Endometrial microvascular endothelial cells (primary cell): Measurements from ENCODE around the gene VBP1. TPM values are rescaled to one million over a fixed set of nuclear protein-coding genes. Genes with fewer than 3 reads are reported as not detected.
"Not testable (repeated sequence)": the region's sequence is repeated elsewhere in the genome, so short reads cannot be mapped to it uniquely, and the experiment has no call there.

Source experiments
- in situ Hi-C: cut with HindIII; loops from 2 replicates; pipeline ENCODE4 v1.10.0; 2017; ENCODE audit warnings: low sequenced_read_pairs, low pct_unique_long_range_greater_than_20kb; ENCODE audit errors: inconsistent ontology term
- total RNA-seq: library from RNA; depleted of rRNA; stranded (reverse); fragments of >200 nt; gene quantifications from one replicate; pipeline ENCODE4 v1.2.3, GENCODE V29; 2015; ENCODE audit errors: inconsistent ontology term

Gene VBP1
- 70.3 TPM for total RNA-seq

DNA sequence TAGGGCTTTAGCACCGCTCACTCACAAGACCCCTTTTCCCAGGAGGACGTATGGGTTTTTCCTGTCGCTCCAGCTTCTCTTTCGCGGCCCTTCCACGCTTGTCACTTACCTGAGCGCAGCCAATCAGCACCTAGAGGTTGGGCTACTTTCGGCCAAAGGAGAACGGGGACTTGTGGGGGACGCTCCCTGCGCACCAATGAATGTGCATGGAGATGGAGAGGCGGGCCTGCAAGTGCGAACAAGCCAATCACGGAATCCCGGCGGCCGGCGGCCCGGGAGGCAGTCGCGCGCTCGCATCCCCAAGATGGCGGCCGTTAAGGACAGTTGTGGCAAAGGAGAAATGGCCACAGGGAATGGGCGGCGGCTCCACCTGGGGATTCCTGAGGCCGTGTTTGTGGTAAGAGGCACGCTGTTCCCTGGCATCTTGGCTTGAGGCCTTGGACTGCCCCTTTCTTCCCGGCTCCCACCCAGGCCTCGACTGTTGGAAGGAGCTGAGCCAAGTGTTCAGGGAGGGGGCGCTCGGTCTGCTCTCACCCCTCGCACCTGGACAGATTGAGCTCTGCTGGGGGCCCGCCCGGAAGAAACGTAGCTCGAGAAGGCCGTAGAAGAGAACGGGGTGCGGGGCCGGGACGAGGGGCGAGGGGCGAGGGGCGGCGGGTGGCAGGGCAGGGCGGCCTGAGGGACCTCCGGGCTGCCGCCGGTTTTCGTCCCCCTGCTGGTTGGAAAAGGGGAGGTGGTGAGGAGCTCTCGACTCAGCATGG is at the start of gene VBP1:
Gene VBP1, plus strand, starts transcription at position 282 of the 761 bp plus-strand sequence. Its CDS starts 23 bp downstream, at position 305.
- in situ Hi-C loops: no loop called here

DNA sequence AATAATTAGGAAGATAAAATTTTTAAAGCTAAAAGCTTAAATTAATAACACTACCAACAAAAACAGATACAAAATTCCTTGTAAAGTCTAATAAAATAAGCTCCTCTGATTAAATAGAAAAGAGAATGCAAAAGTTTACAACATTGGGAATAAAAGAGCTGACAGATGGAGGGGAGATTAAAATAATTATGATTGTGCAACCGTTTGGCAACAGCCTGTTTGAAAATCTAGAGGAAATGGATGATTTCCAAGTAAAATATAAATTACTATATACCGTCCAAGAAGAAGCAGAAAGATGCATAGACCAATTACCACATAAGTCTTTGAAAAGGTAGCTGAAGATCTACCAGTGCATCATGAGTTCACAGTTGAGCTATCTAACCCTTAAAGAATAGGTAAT is 46.4 kb upstream of the VBP1 start:
- in situ Hi-C loops: no loop called here

DNA sequence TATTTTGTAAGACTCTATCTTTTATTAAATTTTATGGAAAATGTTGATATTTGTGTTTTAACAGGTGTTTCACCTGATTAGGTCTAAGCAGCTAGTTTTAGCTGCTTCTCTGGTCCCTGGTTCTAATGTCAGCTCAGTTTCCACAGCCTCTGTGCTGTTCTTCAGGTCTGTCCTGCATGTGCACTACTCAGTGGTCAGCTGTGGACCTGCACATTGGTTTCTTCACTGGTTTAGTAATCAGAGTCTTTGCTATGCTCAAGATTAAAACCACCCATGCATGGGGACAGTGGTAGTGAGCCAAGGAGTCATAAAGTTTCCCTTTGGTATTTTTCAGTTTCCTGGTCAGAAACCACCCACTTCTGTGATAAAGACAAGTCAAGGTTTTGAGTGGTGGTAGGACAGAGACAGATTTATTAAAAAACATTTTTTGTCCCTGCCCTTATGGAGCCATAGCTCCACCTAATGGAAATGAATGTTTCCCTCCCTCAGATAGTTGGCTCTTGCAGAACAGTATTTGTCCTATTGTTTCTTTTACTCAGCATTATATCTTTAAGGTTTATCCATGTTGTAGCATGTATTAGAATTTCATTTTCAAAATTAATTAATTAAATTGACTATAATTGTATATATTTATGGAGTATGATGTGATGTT is 36.8 kb upstream of the VBP1 start:
- in situ Hi-C loops: no loop called here

- in situ Hi-C loops: no loop called here
These were observed 27.5 kb upstream of the VBP1 start for GRCh38 chrX:155188786-155189185.

DNA sequence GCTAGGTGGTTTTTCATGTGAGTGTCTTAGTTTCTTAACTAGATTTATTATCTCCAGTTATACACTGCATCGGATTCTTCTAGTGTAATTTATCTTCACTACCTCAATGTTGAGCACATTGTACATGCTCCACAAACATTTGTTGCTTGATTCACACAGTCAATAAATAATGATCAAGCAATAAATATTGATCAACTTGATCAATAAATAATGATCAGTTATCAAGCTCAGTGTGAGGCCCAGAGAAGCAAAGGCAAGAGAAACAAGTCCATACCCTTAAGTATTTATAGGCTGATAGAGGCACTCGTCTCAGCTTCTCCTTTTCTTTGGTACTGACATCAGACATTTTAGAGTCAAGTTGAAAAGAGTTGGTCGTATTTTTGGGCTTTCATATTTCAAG is 5.1 kb upstream of the VBP1 start:
- in situ Hi-C loops: no loop called here

DNA sequence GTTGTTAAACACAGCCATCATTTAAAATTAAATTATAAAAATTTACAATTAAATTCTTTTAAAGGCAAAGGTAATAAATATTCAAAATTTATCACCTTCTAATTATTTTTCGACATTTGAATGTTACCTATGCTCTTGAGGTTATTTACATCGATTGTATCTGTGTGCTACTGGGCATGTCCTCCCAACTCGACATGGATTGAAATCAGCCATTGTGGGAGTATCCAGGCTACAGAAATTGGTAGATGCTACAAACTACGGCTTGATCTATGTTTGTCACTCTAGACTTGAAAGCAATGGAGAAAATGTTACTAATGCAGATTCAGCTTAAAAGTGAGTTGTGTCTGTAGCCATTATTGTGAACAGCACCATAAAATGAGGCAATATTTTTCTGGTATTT is 2.5 kb upstream of the VBP1 start:
- in situ Hi-C loops: no loop called here

GRCh38 chrX:155215443-155216178 is 649 bp upstream of the VBP1 start:
- in situ Hi-C loops: no loop called here

GRCh38 chrX:155216940-155217440 is 730 bp downstream of the VBP1 start:
- in situ Hi-C loops: no loop called here

DNA sequence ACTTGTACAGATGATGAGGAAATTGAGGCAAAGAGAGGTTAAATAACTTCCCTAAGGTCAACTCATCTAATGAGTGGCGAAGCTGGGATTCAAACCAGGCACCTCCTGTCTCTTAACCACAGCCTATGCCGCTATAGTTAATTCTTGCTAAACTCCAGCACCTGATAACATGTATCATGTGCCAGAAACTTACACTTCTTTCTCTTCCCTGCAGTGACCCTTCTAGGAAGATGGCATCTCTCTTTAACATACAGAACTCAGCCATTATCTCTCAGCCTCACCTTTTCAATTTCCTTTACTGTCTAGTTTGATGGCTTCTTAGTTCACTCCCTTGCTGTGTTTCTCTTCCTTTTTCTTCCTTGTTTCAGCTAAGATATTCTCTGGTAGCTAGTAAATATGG is 2.5 kb downstream of the VBP1 start:
- in situ Hi-C loops: no loop called here

DNA sequence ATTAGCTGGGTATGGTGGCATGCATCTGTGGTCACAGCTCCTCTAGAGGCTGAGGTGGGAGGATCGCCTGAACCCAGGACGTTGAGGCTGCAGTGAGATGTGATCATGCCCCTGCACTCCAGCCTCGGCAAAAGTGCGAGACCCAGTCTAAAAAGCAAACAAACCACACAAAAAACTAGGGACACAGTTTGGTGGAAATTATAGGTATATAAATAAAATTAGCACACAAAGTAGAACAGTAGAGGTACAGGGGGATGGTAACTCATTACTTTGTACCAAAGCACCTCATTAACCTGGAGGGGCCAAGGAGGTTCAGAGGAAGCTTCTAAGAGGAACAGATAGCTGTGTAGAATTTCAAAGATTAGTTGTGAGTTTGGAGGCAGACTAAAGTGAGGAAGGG is 5.1 kb downstream of the VBP1 start:
- in situ Hi-C loops: no loop called here

GRCh38 chrX:155223746-155224145 is 7.5 kb downstream of the VBP1 start:
- in situ Hi-C loops: not testable (repeated sequence)

DNA sequence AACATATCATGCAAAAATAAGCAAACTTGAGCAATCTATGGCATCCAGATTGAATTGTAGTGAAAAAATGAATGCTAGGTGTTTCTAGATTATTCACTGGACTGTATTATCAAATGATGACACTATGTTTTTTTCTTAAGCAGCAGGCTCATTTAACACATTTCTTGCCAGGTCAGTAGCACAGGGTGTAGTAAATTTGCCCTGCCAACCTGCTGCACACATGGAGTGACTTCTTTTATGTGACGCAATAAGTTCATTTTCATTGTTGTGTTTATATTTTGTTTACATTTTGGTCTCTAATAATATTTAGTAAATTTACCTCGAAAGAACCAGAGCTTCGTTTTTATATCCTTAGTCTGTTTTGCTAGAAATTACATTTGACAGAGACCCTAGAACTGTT is 9.5 kb downstream of the VBP1 start:
- in situ Hi-C loops: no loop called here

DNA sequence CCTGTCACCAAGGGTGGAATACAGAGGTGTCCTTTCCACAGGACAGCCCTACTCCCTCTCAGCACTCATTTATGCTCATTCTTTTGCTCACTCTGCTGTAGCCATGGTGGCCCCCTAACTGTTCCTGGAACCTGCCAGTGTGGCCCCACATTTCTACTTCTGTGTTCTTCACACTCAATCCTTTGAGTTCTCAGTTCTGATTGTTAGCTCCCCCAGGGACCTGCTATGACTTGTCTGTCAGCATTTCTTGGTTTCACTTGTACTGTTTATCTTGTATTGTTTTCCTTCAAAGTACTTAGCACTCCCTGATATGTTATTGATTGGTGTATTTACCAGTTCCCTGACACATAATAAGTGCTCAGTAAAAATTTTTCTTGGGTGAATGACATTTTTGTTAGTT is 14.9 kb downstream of the VBP1 start:
- in situ Hi-C loops: no loop called here

DNA sequence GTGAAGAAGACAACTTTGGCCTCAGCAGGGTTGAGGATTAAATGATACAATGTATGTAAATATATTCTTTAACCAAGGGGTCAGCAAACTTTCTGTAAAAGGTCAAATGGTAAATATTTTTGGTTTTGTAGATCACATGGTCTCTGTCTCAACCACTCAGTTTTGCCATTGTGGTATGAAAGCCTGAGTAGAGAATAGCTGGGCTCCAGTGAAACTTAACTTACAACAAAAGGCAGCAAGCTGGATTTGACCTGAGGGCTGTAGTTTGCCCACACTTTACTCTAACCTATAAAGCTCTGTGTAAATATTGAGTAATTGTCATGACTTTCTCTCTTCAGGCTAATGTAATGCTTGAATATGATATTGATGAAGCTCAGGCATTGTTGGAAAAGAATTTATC is 19.6 kb downstream of the VBP1 start:
- in situ Hi-C loops: no loop called here

DNA sequence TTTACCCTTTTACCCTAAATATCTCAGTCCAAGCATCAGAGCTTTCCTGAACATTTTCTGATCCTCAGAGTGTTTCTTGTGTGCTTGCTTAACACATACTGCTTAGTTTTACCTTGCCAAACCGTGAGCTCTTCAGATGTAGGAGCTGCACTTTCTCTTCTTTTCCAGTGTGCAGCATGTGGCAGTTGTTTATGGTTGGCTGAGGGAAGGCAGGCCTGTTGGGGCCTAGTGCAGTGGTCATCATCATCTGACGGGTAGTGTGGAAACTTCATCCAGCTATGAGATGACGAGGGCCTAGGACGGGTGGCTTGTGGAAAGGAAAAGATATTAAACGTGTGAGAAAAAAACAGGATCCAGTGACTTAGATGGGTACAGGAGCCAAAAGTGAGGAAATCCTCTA is 21.5 kb downstream of the VBP1 start:
- in situ Hi-C loops: no loop called here

DNA sequence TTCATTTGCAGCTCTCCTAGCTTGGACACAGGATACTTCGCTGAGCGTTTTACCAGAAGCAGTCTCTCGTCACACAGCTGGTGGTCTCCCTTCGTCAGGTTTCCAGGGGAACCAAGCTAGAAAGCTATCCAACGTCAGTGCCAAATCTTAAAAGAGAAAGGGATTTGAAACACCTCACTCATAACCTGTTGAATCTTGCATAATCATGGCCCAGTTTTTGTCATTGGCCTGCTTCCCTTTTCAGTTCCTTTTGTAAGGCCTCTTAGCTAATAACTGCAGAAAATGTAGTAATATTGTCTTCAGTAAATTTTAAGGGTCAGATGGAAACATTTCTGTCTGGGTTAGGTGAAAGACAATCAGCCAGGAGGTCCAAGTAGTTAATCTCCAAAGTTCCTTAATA is 26.0 kb downstream of the VBP1 start:
- in situ Hi-C loops: no loop called here

DNA sequence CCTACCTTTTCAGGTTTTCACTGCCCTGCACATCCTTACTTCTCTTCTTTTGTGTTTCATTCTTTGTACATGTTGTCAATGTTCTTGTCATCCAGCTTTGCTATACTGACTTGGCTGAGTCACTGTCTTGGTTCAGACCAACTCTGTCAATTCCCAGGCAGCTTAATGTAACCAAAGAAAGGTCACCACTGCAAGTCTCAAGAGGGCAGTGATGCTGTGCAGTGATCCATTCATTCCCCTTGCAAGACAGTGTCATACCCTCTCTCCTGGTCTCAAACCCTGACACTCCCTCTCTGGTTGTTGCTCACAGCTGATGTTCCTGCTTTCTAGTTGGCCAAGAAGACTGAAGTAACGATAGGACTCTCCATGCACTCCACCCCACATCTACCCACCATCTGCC is 30.5 kb downstream of the VBP1 start:
- in situ Hi-C loops: no loop called here

DNA sequence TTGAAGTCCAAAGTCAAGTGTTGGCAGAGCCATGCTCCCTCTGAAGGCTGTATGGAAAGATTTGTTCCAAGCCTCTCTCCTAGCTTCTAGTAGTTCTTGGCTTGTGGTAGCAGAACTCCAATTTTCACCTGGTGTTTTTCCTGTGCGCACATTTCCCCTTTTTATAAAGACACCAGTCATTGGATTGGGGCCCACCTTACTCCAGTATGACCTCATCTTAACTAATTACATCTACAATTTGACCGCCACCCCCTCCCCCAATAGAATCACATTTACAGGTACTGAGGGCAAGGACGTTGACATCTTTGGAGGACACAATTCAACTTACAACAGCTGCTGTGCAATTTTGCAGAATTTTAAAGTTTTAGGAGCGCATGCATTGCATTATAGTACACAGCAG is 31.2 kb downstream of the VBP1 start:
- in situ Hi-C loops: no loop called here

DNA sequence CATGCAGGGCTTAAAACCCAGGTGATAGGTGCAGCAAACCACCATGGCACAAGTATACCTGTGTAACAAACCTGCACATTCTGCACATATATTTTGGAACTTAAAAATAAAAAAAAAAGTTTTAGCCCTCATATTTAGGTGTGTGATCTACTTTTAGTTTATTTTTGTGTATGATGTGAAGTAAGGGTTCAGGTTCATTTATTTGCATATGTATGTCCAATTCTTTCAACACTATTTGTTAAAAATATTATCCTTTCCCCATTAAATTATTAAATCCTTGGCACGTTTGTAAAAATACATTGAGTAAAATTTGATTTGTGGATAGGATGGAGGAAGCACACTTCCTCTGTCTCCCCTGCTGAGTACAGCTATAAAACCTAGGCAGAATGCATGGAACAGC is 35.1 kb downstream of the VBP1 start:
- in situ Hi-C loops: no loop called here

GRCh38 chrX:155259752-155260151 is 43.5 kb downstream of the VBP1 start:
- in situ Hi-C loops: no loop called here
